NCI-H69 (cell line): ENCODE measurements around the gene MARCHF4.
A peak's percentile ranks its signal among the peaks of the same experiment; 100 is the strongest.

Experiments used
- DNase-seq: peaks from one replicate; lab custom pipeline; 2025; lab: John Stamatoyannopoulos, UW

MARCHF4 gene

DNA sequence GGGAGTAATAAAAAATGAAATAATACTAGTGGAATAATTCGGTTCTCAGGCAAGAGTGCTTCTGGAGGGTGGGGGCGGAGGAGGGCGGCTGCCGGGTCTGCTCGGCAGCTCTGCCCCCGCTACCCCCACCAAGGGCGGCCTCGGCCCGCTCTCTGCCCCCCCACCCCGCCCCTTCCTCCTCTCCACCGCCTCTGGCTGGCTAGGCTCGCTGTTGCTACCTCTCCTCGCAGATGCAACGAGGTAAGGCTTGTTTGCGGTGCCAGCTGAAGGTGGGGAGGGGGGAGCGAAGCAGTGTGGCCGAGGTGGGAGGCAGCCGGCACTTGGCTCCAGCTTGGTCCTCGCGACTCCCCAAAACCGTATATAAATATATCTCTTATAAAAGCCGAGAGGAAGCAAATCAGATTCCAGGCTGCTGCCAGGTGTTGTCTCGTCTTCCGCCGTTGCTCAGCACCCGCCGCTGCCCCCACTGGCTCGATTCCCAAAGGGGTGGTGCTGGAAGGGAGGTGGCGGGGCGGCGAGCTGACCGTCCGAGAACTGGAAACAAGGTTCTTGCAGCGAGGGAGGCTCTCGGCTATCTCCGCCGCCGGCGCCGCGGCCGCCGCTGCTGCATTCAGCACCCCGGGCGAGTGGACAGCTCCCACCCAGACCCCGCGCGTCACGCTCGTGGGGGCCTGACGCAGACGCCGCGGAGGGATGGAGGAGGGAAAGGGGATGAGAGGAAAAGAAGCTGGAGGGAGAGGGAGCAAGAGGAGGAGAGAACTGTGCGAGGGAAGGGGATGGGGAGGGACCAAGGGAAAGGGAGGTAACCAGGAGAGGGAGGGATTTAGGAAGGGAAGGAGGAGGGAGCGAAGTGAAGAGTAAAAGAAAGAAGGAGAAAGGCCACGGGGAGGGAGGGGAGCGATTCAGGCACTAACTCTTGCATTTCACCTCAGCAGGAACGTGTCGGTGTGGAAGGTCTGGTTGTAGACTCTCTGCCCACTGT lies at the start of gene MARCHF4:
Gene MARCHF4 (minus strand): TSS at position 763 of the 982 bp plus-strand sequence. CDS start 2,223 bp downstream, outside the sequence.
- DNase-seq: peak; percentile 90

DNA sequence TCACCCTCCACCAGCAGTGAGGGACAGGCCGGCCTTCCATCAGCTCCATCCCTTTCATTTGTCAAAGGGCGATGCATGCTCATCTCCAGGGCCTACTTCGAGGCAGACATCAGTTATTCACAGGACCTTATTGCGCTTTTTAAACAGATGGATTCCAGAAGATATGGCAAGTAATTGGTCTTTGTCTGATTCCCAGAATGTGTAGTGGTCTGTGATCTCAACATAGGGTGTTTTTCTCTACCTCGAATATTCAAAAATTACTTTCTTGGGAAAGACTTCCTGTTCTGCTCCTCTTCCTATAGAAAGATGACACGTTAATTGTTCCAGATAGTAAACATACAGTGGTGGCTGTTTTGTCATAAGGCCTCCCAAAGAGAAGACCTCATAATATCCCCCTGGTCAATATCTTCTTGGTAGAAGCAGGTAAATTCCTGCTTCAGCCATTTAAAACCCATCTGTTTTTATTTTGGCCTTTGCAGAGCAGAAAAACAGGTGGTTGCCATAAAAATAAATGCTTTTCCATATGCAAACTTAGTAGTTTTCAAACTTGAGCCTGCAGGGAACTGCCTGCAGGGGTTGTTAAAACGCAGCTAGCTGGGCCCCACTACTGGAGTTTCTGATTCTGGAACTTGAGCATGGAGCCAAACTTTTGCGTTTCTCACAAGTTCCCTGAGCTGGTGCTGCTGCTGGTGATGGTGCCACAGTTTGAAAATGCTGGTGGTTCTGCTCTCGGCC lies 48.3 kb upstream of the MARCHF4 start:
- DNase-seq: no peak

GRCh38 chr2:216418981-216419380 lies 46.7 kb upstream of the MARCHF4 start:
- DNase-seq: no peak

DNA sequence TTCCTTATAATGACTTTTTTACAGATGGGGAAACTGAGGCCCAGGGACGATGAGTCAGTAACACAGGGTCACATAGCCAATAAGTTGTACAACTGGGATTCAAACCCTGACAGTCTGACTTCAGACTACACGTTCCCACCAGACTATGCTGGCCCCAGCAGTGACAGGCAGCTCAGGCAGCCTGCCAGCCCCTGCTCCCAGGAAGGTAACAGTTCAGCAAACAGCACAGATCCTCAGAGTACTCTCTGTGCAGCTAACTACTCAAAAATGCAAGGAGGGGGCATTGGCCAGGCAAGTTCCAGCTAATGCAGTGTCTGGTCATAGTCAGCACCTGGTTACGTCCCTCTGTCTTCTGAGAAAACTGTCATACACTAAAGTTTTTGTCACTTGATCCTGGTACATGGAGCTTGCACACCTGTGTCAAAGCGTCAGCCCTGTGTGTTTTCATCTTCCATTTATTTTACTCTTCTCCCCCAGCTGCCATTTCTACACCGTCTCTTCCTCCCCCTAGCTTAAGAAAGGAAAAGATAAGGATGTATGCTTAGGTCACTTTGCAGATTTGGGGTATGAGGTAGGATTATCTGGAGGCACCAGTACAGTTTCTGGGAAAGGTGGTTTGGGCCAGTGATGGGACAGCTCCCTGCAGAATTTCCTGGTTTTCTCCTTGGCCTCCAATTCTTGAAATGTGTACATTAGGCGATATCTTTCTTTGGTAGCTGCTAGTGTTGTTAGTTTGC lies 44.5 kb upstream of the MARCHF4 start:
- DNase-seq: no peak

DNA sequence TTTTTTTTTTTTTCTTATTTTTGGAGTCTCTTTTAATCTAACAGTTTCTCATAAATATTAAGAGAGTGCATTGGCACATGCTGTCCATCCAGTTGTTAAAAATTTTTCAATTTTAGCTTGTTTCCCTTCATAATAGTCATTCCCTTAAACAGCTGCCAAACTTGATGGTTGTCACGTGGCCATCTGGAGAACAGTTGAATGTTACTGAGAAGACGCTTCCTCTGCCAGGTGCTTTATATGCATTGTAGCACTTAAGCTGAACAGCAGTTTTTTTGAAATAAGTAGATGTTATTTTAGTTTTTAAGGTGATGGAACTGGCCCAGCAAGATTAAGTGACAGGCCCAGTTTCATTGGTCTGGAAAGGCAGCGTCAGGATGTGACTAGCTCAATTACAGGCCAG lies 43.3 kb upstream of the MARCHF4 start:
- DNase-seq: no peak

DNA sequence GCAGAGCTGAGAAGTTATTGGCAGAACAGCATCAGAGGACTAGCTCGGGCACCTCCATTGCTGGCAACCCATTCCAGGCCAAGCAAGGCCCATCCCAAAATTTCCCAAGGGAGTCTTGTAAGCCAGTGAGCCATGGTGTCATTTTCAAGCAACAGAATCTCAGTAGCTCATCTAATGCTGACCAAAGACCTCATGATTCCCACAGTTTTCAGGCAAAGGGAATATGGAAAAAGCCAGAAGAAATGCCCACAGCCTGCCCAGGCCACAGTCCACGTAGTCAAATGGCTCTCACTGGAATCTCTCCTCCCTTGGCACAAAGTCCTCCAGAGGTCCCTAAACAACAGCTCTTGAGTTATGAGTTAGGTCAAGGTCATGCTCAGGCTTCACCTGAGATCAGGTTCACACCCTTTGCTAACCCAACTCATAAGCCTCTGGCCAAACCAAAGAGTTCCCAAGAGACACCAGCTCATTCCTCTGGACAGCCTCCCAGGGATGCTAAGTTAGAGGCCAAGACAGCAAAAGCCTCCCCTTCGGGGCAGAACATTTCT lies 42.6 kb upstream of the MARCHF4 start:
- DNase-seq: no peak

GRCh38 chr2:216413882-216414281 lies 41.6 kb upstream of the MARCHF4 start:
- DNase-seq: no peak

- DNase-seq: peak; percentile 95
Observed at GRCh38 chr2:216412022-216412999, 40.0 kb upstream of the MARCHF4 start, which contains the start of gene SMARCAL1. Gene SMARCAL1, plus strand, starts transcription at chr2:216412484. Its CDS starts 2,221 bp downstream, at chr2:216414705.

DNA sequence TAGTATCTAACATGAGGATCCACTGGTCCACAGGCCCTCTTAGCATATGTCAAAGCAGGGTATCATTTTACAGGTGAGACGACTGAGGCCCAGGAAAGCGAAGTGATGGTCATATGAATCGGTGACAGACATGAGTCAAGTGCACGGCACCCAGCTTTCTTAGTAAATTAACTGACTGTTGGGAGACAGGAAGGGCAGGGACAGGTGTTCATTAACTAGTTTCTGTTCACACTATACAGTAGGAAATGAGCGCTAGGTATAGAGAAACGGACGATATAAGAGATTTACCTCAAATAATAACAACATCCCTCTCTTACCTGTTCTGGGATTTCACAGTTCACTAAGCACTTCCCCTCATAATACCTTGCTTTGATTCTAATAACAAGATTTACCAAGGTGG lies 38.3 kb upstream of the MARCHF4 start:
- DNase-seq: no peak

GRCh38 chr2:216408426-216409290 lies 36.4 kb upstream of the MARCHF4 start:
- peak; percentile 51 for DNase-seq

- peak; percentile 82 for DNase-seq
Observed at GRCh38 chr2:216406826-216407225, 34.5 kb upstream of the MARCHF4 start.

DNA sequence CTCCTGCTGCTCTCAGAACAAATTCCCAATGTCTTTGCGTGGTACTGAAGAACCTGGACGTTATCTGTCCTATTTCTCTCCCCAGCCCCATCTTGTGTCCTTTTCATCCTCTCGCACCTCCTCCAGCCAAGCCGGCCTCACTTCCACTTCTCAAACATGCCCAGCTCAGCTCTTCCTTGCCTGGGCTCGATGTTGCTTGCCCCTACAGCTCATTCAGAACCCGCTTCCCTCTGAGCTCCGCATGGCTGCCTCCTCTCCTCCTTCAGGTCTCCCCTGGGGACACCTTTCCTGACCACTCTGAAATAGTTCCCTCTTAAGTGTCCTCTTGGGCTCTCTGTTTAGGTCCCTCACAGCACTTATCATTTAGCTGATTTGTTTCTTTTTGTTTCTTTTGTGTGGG lies 33.3 kb upstream of the MARCHF4 start:
- no peak for DNase-seq

DNA sequence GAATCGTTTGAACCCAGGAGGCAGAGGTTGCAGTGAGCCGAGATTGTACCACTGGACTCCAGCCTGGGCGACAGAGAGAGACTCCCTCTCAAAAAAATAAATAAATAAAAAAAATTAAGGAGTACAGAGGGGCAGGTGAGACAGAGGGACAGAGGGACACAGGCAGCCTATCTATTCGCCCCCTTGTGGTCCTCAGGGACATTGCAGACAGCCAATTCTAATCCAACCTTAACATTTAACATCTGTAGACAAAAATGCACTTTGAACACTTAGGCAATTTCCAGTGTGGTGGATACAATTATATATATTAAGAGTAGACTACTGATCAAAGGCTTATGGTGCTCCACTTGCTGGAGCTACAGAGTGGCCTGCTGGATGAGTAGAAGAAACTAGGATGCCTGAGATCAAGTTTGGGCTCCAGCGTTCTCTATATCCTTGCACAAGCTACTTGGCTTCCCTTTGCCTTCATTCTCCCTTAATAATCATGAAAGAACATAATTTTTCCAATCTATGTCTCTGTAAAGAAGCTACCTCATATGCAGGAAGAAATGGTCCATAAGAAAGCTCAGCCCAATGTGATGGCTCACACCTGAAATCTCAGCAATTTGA lies 31.8 kb upstream of the MARCHF4 start:
- peak; percentile 22 for DNase-seq

DNA sequence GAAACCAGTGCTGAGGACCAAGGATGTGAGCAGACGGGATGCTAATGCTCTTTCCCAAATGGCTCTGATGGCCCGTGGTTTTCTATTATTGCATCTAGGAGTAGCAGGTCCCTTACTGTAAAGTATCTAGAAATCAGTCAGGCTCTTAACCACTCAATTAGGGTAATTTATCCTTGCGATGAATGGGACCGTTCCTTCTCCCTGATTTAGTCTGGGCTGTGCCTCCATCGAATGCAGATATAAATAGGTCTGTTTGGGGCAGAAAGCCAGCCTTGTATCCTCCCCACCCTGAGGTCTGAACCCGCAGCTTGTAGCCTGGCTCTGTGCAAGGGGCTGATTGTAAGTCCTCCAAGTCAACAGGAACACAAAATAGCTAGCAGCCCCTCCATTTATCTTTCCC lies 30.5 kb upstream of the MARCHF4 start:
- DNase-seq: no peak

DNA sequence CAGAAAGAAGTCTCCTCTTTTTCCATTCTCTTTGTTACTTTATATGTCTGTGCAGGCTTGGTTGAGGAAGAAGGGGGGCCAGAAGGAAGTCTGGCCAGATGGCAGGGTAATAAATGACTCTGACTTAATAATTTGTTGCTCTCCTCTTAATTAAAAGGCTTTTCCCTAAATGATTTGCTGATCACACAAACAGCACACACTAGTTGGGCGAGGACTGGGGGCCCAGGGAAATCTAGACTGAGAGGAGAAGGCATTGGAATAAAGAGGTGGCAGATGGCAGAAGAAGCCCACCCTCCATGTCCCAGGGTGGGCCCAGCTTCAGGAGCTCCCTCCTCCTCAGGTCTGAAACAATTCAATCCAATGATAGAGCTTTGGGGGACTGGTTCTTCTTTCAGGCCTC lies 27.3 kb upstream of the MARCHF4 start:
- DNase-seq: peak; percentile 31

GRCh38 chr2:216394881-216395280 lies 22.6 kb upstream of the MARCHF4 start:
- DNase-seq: no peak

GRCh38 chr2:216392945-216393840 lies 20.9 kb upstream of the MARCHF4 start:
- DNase-seq: no peak

DNA sequence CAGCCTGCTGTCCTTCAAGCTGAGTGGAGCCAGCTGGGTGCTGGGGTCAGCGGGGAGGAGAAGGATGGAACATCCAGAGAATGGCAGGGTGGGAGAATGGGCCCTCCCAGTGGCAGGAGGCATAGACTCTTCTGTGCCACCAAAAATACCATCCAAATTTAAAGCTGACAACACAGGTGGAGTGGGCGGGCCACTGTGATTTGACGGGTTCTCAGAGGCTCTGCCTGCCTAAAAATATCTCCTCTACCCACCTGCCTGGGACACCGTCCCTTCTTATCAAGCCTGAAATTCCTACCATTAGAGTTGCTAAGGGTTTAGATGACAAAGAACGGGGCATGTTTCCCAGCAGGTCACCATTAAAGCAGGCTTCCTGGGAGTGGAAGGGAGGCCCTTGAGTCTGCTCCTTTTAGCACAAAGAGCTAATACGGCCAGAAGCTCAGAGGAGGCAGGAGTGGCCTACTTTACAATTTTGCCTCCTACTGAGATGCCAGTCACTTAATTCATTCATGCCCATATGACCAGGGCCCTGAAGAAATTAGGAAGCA lies 19.8 kb upstream of the MARCHF4 start:
- peak; percentile 11 for DNase-seq
